ENCODE results near the gene COL28A1.

The COL28A1 gene

GRCh38 chr7:7452652-7453051 is 83.0 kb downstream of the COL28A1 start:
- no peak for DNase-seq

- no peak for DNase-seq
These were observed 83.6 kb downstream of the COL28A1 start for GRCh38 chr7:7452119-7452518.

- no peak for DNase-seq
These were observed 86.6 kb downstream of the COL28A1 start for GRCh38 chr7:7449055-7449454.

GRCh38 chr7:7446616-7447015 is 89.1 kb downstream of the COL28A1 start:
- no peak for DNase-seq

- DNase-seq, result no peak
These were observed 91.8 kb downstream of the COL28A1 start for GRCh38 chr7:7443806-7444350.

GRCh38 chr7:7439564-7439963 is 96.1 kb downstream of the COL28A1 start:
- no peak for DNase-seq

GRCh38 chr7:7438851-7439250 is 96.8 kb downstream of the COL28A1 start:
- no peak for DNase-seq

- no peak for DNase-seq
These were observed 99.7 kb downstream of the COL28A1 start for GRCh38 chr7:7435978-7436377.

GRCh38 chr7:7434329-7434728 is 101.3 kb downstream of the COL28A1 start:
- no peak for DNase-seq

GRCh38 chr7:7433811-7434210 is 101.9 kb downstream of the COL28A1 start:
- no peak for DNase-seq

- no peak for DNase-seq
These were observed 102.7 kb downstream of the COL28A1 start for GRCh38 chr7:7432979-7433378.

GRCh38 chr7:7428806-7429205 is 106.9 kb downstream of the COL28A1 start:
- no peak for DNase-seq

GRCh38 chr7:7427363-7427762 is 108.3 kb downstream of the COL28A1 start:
- no peak for DNase-seq

- no peak for DNase-seq
These were observed 109.0 kb downstream of the COL28A1 start for GRCh38 chr7:7426676-7427075.

GRCh38 chr7:7425321-7425720 is 110.4 kb downstream of the COL28A1 start:
- DNase-seq, result no peak

GRCh38 chr7:7424151-7424873 is 111.4 kb downstream of the COL28A1 start:
- DNase-seq, result peak; percentile 78

GRCh38 chr7:7422641-7423040 is 113.0 kb downstream of the COL28A1 start:
- DNase-seq, result no peak

GRCh38 chr7:7421826-7422225 is 113.8 kb downstream of the COL28A1 start:
- DNase-seq, result no peak

GRCh38 chr7:7418997-7419396 is 116.7 kb downstream of the COL28A1 start:
- no peak for DNase-seq

GRCh38 chr7:7417851-7418250 is 117.8 kb downstream of the COL28A1 start:
- DNase-seq, result no peak

- no peak for DNase-seq
These were observed 118.3 kb downstream of the COL28A1 start for GRCh38 chr7:7417414-7417813.

- peak; percentile 14 for DNase-seq
These were observed 119.4 kb downstream of the COL28A1 start for GRCh38 chr7:7416031-7416858.

- no peak for DNase-seq
These were observed 120.7 kb downstream of the COL28A1 start for GRCh38 chr7:7414791-7415603.
